Measurements from ENCODE around the gene KPRP.

The KPRP gene

GRCh38 chr1:152745765-152746444 lies 11.9 kb upstream of the KPRP start:
- TF ChIP-seq, protein P1, sequence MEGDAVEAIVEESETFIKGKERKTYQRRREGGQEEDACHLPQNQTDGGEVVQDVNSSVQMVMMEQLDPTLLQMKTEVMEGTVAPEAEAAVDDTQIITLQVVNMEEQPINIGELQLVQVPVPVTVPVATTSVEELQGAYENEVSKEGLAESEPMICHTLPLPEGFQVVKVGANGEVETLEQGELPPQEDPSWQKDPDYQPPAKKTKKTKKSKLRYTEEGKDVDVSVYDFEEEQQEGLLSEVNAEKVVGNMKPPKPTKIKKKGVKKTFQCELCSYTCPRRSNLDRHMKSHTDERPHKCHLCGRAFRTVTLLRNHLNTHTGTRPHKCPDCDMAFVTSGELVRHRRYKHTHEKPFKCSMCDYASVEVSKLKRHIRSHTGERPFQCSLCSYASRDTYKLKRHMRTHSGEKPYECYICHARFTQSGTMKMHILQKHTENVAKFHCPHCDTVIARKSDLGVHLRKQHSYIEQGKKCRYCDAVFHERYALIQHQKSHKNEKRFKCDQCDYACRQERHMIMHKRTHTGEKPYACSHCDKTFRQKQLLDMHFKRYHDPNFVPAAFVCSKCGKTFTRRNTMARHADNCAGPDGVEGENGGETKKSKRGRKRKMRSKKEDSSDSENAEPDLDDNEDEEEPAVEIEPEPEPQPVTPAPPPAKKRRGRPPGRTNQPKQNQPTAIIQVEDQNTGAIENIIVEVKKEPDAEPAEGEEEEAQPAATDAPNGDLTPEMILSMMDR (IDR thresholded peaks at IDR 0.05): no peak
- no peaks in the 10 kb centered on the region for H3K27me3 ChIP-seq

GRCh38 chr1:152747831-152748230 lies 10.0 kb upstream of the KPRP start:
- DNase-seq: no peak
- intact Hi-C loops (cut with DNase I; ENCODE audit: low total_unique reads): no loop called here
- Histone ChIP-seq H3K4me3 (no peak overlapping the region), H3K27ac (no peak overlapping the region), H3K9me3 (no peaks in the 10 kb centered on the region), H3K27me3 (no peaks in the 10 kb centered on the region), H3K36me3 (no peaks in the 10 kb centered on the region), H3K4me1 (no peaks in the 10 kb centered on the region)
- TF ChIP-seq, protein P1 (IDR thresholded peaks at IDR 0.05): no peak

More at GRCh38 chr1:152745765-152746444, 11.9 kb upstream of the KPRP start:
- no peak overlapping the region for H3K4me3 ChIP-seq
- intact Hi-C loops (cut with DNase I; ENCODE audit: low total_unique reads): no loop called here
- H3K36me3 ChIP-seq: no peaks in the 10 kb centered on the region
- H3K27ac ChIP-seq: no peak overlapping the region
- no peak for DNase-seq
- H3K9me3 ChIP-seq: no peaks in the 10 kb centered on the region
- H3K4me1 ChIP-seq: no peaks in the 10 kb centered on the region

GRCh38 chr1:152752225-152752624 lies 5.6 kb upstream of the KPRP start:
- TF ChIP-seq, protein P1 (IDR thresholded peaks at IDR 0.05): no peak
- Histone ChIP-seq H3K4me3 (no peak overlapping the region), H3K36me3 (no peaks in the 10 kb centered on the region), H3K27me3 (no peaks in the 10 kb centered on the region), H3K9me3 (no peaks in the 10 kb centered on the region), H3K4me1 (no peaks in the 10 kb centered on the region), H3K27ac (no peak overlapping the region)
- intact Hi-C loops (cut with DNase I; ENCODE audit: low total_unique reads): no loop called here
- DNase-seq: no peak

GRCh38 chr1:152753586-152753985 lies 4.2 kb upstream of the KPRP start:
- Histone ChIP-seq H3K27ac (no peak overlapping the region), H3K4me3 (no peak overlapping the region), H3K9me3 (no peaks in the 10 kb centered on the region), H3K4me1 (no peaks in the 10 kb centered on the region), H3K36me3 (no peaks in the 10 kb centered on the region), H3K27me3 (no peaks in the 10 kb centered on the region)
- no peak for DNase-seq
- TF ChIP-seq, protein P1 (IDR thresholded peaks at IDR 0.05): no peak
- intact Hi-C loops (cut with DNase I; ENCODE audit: low total_unique reads): no loop called here

DNA sequence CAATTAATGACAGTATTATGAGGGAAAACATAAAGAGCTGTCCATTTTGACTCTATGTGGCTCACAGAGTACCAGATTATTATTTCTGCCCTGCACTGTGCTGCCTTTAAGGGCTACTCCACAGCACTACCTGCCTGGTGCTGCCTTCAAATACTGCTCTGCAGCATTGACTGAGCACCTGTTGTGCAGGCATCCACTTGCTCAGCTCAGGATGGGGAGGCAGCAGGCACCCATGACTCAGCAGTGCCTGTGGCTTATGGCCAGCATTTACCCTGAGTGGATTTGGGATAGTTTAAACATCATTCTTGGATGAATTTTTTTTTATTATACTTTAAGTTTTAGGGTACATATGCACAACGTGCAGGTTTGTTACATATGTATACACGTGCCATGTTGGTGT lies 953 bp upstream of the KPRP start:
- H3K27me3 ChIP-seq: no peaks in the 10 kb centered on the region
- TF ChIP-seq, protein P1 (IDR thresholded peaks at IDR 0.05): no peak
- no peaks in the 10 kb centered on the region for H3K9me3 ChIP-seq
- no peak overlapping the region for H3K27ac ChIP-seq
- H3K4me3 ChIP-seq: no peak overlapping the region
- no peak for DNase-seq
- H3K4me1 ChIP-seq: no peaks in the 10 kb centered on the region
- no peaks in the 10 kb centered on the region for H3K36me3 ChIP-seq
- intact Hi-C loops (cut with DNase I; ENCODE audit: low total_unique reads): no loop called here

DNA sequence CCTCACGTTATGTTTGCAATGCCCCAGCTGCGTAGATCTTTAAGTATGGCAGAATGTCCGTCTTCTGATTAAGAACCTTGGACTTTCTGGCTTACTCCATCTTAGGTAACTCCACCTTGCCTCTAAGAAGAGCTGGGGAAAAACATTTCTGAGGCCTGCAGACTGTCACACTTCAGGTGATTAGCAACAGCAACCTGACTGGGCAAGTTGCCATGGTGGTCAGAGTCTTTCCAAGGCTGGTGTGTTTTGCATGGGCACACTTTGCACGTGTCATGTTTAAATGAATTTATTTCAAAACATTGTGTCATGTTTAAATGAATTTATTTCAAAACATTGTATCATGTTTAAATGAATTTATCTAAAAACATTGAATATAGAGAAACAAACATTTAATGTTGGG lies 811 bp downstream of the KPRP start:
- Histone ChIP-seq H3K9me3 (no peaks in the 10 kb centered on the region), H3K27ac (no peak overlapping the region), H3K4me1 (no peaks in the 10 kb centered on the region), H3K4me3 (no peak overlapping the region), H3K36me3 (no peaks in the 10 kb centered on the region), H3K27me3 (no peaks in the 10 kb centered on the region)
- intact Hi-C loops (cut with DNase I; ENCODE audit: low total_unique reads): no loop called here
- TF ChIP-seq, protein P1 (IDR thresholded peaks at IDR 0.05): no peak
- no peak for DNase-seq
